GM13976 (cell line): ENCODE data around the gene EGR4.

Source experiments
- DNase-seq: peaks from one replicate; pipeline ENCODE4 v3.0.0; 2012; ENCODE audit warnings: low spot score
- CTCF ChIP-seq: IDR thresholded peaks from 2 replicates; pipeline ENCODE4 v1.5.1; 2012; ENCODE audit warnings: borderline replicate concordance, mild to moderate bottlenecking; ENCODE audit not compliant: insufficient read depth; ENCODE audit errors: extremely low read depth, missing control alignments, control extremely low read depth
- in situ Hi-C: fragments of 300-500 bp; cut with MboI; formaldehyde crosslinking; loops from one replicate; pipeline ENCODE4 v1.12.0; 2022; ENCODE audit warnings: low sequenced_read_pairs, mixed read lengths, inconsistent platforms; ENCODE audit not compliant: unreplicated experiment

EGR4 gene

GRCh38 chr2:73284296-73285158, 8.8 kb downstream of the EGR4 start, which contains the start of gene FBXO41:
TSS of gene FBXO41 (minus strand) at chr2:73284478. CDS start at chr2:73269630, 14,848 bp downstream.
- DNase-seq = peak; percentile 95
- TF ChIP-seq CTCF = no peak
- in situ Hi-C loops = no loop called here

- TF ChIP-seq CTCF = no peak
- in situ Hi-C loops = no loop called here
- DNase-seq = peak; percentile 44
Observed at GRCh38 chr2:73283545-73284295, 9.6 kb downstream of the EGR4 start.

- no peak for DNase-seq
- TF ChIP-seq CTCF = no peak
- in situ Hi-C loops = no loop called here
Observed at GRCh38 chr2:73282924-73283544, 10.3 kb downstream of the EGR4 start.

GRCh38 chr2:73281244-73281643, 12.1 kb downstream of the EGR4 start:
- in situ Hi-C loops = no loop called here
- TF ChIP-seq CTCF = no peak

GRCh38 chr2:73279852-73280251, 13.5 kb downstream of the EGR4 start:
- no peak for DNase-seq
- TF ChIP-seq CTCF = no peak
- in situ Hi-C loops = no loop called here

More at GRCh38 chr2:73281244-73281643, 12.1 kb downstream of the EGR4 start:
- no peak for DNase-seq

- in situ Hi-C loops = no loop called here
- TF ChIP-seq CTCF = no peak
- no peak for DNase-seq
Observed at GRCh38 chr2:73272270-73272669, 21.1 kb downstream of the EGR4 start.
